Measurements from ENCODE around the gene UMAD1.

DNA sequence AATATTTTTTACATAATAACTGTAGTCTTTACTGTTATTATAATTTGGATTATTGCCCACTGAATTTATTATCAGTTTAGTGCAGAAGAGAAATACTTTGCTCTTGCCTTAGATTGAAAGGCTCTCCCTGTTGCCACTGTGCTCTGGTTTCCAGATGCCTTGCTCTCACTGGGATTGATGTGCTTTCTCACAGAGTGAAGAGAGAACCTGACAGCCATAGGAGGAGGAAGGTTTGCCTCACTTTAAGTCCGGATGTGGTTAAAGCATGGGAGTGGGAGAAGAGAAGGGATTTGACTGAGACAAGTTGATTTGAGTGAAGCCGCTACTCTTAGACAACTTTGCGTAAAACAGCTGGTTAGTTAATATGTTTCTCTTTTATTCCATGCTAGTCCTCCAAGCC is 146.0 kb downstream of the UMAD1 start:
- no peak for TF ChIP-seq CTCF (IDR thresholded peaks at IDR 0.05)
- TF ChIP-seq POLR2A (IDR thresholded peaks at IDR 0.05), result no peak

Measured in heart left ventricle (tissue), 13 donors.